Activated effector memory CD4-positive, alpha-beta T cell treated with anti-CD3 and anti-CD28 coated beads, Interleukin-2, amount 50 U/mL, for 16 hours (primary cell): ENCODE results near the gene SIDT2.
A peak's percentile ranks its signal among the peaks of the same experiment; 100 is the strongest.

Experiments used
- DNase-seq: peaks from one replicate; pipeline ENCODE4 v3.0.0-alpha.2; 2020

SIDT2 gene

DNA sequence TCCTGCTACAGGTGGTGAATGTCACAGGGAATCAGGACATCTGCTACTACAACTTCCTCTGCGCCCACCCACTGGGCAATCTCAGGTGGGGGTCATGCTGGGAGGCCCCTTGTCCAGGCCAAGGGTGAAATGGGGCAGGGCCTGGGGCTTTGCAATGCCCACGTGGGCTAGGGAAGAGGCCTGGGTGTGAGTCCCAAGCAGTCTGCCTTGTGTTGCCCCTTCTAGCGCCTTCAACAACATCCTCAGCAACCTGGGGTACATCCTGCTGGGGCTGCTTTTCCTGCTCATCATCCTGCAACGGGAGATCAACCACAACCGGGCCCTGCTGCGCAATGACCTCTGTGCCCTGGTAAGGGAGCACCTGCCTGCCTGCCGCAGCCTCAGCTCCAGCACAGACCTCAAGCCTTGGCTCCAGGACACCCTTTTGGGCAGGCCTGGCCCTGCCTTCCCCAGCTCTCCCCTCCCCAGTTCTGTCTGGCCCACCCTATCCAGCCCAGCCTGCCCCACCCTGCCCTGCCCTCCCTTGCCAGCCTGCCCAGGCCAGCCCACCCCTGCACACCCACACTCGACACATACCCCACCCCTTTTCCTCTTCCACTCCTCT lies 11.5 kb downstream of the SIDT2 start:
- peak; percentile 47 for DNase-seq

DNA sequence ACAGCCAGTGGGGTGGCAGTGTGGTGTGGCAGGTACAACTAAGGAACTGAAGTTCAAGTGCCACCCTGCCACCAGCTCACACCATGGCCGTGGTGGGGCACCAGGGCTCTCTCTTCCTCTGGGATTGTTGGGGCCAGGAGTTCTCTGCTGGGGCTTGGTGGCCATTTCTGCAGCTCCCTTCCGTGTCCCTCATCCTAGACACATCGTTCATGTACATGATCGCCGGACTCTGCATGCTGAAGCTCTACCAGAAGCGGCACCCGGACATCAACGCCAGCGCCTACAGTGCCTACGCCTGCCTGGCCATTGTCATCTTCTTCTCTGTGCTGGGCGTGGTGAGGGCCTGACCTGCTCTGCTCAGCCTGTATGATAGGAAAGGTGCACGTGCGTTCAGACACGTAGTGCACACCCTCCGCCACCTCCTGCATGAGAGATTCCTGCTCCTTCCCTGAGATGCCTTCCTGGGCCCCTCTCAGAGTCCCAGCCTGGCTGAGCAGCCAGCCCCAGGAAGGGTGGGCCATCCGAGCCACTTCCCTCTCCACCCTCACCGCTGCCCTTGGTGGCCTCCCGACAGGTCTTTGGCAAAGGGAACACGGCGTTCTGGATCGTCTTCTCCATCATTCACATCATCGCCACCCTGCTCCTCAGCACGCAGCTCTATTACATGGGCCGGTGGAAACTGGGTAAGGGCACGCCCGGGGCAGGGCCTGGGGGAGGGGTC lies 13.3 kb downstream of the SIDT2 start:
- peak; percentile 50 for DNase-seq

DNA sequence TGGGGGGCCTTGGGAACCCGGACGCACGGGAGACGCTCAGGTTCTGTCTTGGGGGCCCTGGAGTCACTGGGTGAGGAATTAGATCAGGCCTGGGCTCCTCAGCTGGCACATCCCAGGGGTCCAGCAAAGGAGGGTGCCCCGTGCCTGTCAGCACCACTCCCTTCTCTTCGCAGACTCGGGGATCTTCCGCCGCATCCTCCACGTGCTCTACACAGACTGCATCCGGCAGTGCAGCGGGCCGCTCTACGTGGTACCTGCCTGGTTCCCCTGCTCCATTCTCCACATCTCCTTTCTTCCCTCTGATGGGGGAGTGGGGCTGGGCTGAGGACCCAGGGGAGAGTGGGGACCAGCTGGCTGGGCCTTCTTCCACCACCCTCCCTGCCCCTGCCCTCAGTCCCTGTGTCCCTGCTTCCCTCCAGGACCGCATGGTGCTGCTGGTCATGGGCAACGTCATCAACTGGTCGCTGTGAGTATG lies 13.9 kb downstream of the SIDT2 start:
- no peak for DNase-seq

DNA sequence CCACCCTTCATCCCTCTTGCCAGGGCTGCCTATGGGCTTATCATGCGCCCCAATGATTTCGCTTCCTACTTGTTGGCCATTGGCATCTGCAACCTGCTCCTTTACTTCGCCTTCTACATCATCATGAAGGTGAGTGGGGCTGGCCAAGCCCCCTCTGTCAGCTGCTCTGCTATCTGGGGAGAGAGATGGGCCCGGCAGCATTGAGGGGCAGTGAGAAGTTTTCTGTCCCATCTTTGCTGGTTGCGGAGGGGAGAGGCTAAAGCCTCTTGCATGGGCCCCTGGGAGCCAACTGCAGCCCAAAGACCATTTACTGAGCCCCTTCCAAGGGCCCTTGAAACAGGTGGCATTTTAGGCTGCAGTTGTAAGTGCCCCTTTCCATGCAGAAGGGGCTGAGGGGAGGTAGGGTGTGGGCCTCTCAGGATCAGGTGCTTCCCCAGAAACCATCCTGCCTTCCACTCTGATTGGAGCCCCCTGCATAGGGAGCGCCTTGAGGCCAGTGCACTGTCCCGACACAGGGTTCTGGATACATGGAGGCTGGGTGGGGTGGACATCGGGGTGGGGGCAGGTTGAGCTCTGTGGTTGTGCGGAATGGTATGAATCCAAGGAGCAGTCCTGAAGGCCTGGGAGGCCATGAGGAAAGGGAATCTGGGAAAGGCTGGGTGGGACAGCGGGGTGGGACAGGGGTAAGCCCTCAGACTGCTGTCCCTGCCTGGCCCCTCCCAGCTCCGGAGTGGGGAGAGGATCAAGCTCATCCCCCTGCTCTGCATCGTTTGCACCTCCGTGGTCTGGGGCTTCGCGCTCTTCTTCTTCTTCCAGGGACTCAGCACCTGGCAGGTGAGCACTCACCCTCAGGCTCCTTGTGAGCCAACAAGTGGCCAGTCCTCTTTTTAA lies 14.8 kb downstream of the SIDT2 start:
- DNase-seq = no peak

DNA sequence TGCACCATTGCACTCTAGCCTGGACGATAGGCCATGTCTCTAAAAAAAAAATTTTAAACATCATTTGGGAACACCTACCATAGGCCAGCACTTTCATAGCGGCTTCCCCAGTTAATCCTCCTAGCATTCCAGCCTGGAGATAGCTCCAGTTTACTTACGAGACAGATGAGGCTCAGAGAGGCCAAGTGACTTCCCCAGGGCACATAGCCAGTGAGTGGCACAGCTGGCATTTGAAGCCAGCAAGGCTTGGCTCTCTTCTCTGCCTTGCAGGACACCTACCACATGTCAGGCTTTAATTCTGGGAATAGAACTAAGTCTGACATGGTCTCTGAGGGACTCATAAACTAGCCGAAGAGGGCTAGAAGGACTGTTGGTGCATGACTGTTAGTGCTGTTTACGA lies 15.7 kb downstream of the SIDT2 start:
- no peak for DNase-seq

DNA sequence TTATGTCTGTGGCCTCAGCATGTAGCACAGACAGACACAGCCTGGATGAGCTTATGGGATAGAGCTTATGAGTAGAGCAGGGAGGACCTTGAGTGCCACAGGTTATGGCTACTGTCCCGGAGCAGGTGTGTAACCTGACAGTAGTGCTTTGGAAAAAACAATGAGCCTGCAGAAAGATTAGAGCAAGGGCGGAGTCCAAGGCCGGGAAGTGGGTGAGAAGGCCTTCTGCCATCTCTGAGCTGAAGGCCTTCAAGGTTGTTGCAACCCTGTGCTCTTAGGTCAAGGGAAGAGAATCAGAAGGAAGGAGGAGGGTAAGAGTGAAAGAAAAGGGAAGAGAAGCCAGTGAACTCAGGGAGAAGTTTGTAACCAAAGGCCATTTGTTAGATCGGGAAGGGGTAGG lies 16.7 kb downstream of the SIDT2 start:
- no peak for DNase-seq

DNA sequence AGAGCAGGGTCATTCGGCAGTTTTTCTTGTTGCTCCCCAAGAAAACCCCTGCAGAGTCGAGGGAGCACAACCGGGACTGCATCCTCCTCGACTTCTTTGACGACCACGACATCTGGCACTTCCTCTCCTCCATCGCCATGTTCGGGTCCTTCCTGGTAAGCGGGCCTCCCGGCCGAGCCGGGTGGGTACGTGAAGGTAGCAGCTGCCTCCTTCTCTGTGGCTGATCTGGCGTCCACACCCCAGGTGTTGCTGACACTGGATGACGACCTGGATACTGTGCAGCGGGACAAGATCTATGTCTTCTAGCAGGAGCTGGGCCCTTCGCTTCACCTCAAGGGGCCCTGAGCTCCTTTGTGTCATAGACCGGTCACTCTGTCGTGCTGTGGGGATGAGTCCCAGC lies 17.2 kb downstream of the SIDT2 start:
- no peak for DNase-seq

DNA sequence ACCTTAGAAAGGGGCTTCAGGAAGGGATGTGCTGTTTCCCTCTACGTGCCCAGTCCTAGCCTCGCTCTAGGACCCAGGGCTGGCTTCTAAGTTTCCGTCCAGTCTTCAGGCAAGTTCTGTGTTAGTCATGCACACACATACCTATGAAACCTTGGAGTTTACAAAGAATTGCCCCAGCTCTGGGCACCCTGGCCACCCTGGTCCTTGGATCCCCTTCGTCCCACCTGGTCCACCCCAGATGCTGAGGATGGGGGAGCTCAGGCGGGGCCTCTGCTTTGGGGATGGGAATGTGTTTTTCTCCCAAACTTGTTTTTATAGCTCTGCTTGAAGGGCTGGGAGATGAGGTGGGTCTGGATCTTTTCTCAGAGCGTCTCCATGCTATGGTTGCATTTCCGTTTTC lies 18.5 kb downstream of the SIDT2 start:
- no peak for DNase-seq

DNA sequence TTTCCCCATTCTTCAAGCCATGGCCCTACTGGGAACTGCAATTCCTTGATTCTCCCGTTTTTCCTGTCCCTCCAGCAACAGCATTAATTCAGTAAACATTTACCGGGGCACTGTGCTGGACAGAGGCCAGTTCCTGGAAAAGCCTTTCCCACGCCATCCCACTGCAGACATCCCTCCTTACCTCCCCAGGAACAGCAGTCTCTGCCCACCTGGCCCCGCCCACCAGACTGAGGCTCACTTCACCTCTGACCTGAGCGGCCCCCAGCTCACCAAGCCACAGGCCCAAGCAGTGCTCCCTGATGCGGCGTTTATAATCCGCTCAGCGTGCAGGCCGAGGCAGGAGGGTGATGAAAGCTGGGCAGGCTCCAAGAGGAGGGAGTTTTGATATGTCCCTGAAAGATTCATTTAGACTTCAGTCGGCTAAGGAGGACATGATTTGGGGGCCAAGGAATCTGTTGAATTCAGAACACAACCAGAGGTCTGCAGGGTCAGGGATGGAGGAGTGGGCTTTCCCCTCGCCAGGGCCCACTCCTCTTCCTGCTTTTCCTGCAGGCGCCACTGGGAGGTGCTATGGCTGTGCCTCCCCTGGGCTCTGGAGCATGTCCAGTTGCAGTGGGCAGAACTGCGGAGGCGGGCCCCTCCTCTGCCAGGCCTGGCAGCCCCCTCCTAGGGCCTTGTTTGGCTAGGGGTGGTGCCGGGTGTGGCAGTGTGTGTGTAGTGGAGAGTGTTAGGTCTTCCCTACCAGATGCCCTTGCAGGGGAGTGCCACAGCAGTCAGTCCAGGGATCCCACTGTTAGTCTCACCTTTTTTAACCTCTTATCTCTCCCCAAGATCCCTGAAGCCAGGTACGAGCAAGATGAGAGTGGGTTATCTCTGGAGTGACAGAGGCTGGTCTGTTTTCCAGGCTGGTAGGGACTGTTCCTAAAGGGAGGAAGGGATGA lies 19.2 kb downstream of the SIDT2 start:
- DNase-seq = no peak

DNA sequence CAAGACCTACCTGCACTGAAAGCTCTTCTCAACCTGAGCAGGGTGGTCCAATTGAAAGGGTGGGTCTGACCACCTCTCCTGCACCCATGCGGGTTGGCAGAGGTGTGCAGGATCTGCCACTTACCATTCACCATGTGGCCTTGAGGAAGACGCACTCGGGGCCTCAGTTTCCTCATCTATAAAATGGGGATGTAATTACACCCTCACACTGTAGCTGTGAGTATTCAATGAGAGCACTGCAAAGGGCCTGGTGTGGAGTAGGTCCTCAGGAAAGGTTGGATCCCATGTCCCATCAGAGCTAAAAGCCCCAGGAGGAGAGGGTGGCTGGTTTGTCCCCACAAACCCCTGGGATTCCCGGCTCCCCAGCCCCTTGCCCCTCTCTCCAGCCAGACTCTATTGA lies 20.1 kb downstream of the SIDT2 start:
- DNase-seq = no peak

DNA sequence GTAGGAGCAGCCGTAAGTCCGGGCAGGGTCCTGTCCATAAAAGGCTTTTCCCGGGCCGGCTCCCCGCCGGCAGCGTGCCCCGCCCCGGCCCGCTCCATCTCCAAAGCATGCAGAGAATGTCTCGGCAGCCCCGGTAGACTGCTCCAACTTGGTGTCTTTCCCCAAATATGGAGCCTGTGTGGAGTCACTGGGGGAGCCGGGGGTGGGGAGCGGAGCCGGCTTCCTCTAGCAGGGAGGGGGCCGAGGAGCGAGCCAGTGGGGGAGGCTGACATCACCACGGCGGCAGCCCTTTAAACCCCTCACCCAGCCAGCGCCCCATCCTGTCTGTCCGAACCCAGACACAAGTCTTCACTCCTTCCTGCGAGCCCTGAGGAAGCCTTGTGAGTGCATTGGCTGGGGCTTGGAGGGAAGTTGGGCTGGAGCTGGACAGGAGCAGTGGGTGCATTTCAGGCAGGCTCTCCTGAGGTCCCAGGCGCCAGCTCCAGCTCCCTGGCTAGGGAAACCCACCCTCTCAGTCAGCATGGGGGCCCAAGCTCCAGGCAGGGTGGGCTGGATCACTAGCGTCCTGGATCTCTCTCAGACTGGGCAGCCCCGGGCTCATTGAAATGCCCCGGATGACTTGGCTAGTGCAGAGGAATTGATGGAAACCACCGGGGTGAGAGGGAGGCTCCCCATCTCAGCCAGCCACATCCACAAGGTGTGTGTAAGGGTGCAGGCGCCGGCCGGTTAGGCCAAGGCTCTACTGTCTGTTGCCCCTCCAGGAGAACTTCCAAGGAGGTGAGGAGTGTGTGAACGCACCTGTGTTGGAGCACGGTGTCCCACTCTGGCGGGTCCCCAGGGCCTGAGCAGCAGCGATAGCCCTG lies 20.7 kb downstream of the SIDT2 start, which contains the start of gene TAGLN:
TAGLN (plus strand) TSS at position 318 of the 863 bp plus-strand sequence. CDS start 3,644 bp downstream, outside the sequence.
- DNase-seq = no peak

DNA sequence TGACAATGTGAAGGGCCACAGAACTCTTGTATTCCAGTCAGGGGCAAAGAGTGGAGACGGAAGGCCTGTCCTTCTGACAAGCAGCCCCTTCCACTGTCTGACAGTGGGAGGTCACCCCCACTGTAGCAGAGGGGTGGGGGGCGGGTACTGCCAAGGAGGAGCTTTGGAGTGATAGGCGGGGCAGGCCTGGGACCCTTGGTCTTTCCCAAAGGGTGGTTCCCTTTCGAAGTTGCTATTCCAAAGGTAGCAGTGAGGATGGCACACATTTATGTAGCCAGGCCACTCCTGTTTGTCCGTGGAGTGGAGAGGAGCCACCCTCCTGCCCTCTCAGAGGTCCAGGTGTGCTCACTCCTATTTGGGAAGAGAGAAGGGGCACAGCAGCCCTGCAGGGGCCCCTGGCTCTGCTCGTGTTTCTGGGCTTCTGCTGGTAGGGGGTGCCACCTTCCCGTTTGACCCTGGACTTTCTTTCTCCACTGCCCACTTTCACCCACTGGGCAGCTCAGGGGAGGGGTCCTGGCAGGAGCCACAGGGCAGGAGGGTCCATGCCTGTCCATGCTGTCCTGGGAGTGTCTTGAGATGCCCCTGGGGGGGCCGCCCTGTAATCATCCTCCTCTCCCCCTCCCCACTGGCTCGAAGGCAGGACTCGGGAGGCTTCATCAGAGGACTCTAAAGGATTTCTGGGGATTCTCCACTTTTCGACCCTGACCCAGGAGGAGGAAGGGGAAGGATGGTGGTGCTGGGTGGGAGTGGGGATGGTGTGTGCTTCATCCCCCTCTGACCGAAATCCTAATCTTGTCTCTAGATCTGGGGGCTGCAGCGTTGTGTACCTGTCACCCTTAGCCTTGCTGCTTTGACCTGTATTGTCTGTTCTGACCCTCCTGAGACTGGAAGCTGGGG lies 21.6 kb downstream of the SIDT2 start:
- DNase-seq = no peak

DNA sequence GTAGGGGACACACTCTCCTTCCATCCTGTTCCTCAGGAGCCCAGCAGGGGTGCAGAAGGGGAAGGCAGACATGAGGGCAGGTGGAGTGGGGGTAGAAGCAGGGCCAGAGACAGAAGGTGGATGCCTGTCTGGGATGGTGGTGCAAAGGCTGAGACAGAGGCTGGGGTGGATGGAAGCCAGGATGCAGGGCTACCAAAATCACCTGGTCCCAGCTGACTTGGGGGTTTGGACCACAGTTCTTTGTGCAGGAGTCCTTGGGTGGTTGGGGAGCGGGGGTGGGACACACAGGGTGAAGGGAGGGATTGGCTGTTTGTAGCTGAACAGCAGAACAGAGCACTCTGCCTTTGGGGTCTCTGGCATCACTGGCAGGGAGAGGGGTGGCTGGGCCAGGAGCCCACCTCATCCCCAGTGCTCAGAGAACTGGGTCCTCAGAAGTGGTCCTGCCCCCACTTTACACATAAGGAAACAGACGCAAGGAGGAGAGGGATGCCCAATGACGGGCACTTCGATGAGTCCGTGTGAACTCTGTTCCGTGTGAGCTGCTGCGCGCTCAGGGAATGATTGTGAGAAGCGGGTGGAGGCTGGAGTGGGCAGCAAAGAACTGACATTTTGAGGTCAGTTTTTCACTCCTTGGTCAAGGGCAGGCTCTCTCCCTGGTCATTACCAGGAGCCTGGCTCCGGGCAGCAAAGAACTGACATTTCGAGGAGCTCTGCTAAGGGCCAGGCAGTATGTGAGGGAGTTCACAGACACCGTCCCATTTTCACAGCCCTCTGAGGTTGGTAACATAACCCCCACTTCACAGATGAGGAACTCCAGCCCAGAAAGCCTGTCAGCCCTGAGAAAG lies 22.5 kb downstream of the SIDT2 start:
- DNase-seq = no peak

DNA sequence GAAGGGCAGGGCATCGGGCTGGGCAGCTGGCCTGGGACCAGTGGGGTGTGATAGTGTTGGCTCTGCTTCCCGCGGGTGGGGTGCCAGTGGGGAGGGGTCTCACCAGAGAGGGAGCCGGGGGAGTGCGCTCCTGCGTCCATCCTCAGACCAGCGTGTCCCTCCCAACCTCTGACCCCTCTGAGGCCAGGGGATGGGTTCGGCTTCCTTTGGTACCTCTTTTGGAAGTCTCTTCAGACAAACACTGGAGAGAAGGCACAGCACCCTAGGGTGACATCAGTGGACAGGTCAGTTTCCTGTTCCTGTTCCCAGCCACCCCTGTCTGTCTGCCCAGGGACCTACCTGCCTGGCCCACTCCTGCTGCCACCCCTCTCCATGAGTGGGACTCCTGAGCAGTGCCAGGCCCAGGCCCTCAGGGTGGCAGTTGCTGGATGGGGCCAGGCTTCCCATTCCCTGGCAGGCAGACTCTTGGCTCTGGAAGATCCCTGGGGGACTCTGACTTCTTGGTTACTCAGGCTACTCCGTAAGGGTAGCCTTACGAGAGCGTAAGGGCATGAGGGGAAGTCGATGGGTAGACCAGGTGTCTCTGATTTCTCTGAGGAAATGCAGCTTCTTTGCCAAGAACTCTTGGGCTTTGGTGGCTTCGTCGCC lies 23.2 kb downstream of the SIDT2 start:
- DNase-seq = no peak

DNA sequence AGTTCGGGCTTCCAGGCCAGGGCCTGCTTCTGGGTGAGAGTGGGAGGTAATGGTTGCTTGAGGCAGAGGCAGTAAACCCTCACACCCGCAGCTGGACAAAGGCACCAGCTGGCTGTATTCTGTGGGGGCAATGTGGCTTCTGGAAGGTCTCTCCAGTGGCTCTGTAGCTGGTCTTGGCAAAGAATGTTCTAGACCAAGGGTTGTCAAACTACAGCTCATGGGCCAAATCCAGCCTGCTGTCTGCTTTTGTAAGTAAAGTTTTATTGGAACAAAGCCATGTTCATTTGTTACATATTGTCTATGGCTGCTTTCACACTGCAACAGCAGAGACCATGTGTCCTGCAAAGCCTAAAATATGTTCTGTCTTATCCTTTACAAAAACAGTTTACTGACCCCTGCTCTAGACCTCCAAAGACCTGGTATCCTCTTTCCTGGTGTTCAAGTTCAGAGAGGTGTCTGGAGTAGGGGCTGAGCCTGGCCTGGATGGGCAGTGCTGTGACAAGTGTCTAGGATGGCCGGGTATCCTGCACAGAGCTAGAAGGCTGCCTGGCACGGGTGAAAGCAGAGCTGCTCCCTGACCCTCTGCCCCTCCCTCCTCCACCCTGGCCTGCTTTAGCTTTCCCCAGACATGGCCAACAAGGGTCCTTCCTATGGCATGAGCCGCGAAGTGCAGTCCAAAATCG lies 24.0 kb downstream of the SIDT2 start:
- DNase-seq = no peak

DNA sequence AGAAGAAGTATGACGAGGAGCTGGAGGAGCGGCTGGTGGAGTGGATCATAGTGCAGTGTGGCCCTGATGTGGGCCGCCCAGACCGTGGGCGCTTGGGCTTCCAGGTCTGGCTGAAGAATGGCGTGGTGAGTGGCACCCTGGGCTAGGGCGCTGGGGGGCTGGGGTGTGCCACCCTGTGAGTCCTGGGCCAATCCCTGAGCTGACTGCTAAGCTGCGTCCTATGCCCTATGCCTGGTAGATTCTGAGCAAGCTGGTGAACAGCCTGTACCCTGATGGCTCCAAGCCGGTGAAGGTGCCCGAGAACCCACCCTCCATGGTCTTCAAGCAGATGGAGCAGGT lies 24.5 kb downstream of the SIDT2 start:
- no peak for DNase-seq

DNA sequence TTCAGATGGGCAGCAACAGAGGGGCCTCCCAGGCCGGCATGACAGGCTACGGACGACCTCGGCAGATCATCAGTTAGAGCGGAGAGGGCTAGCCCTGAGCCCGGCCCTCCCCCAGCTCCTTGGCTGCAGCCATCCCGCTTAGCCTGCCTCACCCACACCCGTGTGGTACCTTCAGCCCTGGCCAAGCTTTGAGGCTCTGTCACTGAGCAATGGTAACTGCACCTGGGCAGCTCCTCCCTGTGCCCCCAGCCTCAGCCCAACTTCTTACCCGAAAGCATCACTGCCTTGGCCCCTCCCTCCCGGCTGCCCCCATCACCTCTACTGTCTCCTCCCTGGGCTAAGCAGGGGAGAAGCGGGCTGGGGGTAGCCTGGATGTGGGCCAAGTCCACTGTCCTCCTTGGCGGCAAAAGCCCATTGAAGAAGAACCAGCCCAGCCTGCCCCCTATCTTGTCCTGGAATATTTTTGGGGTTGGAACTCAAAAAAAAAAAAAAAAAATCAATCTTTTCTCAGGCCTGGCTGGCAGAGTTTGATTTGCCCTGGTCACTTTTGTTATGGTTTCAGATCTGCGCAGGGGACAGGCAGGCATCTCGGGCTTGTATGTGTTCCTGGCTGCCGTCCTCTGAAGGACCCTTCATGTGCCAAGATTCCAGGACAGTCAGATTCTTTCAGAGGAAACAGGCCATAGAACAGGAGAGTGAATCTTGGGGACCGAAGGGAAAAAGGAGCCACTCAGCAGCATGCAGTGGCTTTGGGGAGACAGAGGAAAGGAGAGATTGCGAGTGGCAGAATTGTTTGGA lies 25.9 kb downstream of the SIDT2 start:
- no peak for DNase-seq
